Mesenchymal stem cell (in vitro differentiated cells and primary cell): ENCODE measurements around the gene LMBR1.

ENCODE experiments used
- DNase-seq: peaks from one replicate; pipeline ENCODE4 v3.0.0-alpha.2; 2013
- H2AFZ ChIP-seq: one replicate; pipeline ENCODE4 v1.6.1; 2013; ENCODE audit warnings: low read depth, mild to moderate bottlenecking, control low read depth, inconsistent platforms, low read length, moderate library complexity
- H2AK5ac ChIP-seq: 2 replicates; pipeline ENCODE4 v1.6.1; 2013; ENCODE audit warnings: low read length, moderate library complexity, mild to moderate bottlenecking, inconsistent platforms; ENCODE audit not compliant: severe bottlenecking
- H2BK120ac ChIP-seq: one replicate; pipeline ENCODE4 v1.6.1; 2013; ENCODE audit warnings: low read depth, mild to moderate bottlenecking, inconsistent platforms, low read length, moderate library complexity
- H2BK12ac ChIP-seq, 2 experiments: one replicate each; pipeline ENCODE4 v1.6.1; 2013; ENCODE audit warnings: inconsistent platforms in 2 of 2, low read length in 2 of 2, mild to moderate bottlenecking in 2 of 2, moderate library complexity in 2 of 2, control low read depth in 1 of 2
- H2BK15ac ChIP-seq: one replicate; pipeline ENCODE4 v1.6.1; 2013; ENCODE audit warnings: mild to moderate bottlenecking, low read depth, inconsistent platforms; ENCODE audit not compliant: poor library complexity, severe bottlenecking
- H2BK5ac ChIP-seq: 2 replicates; pipeline ENCODE4 v1.6.1; 2013; ENCODE audit warnings: low read depth, mild to moderate bottlenecking, low read length, control low read depth, inconsistent platforms; ENCODE audit not compliant: poor library complexity, severe bottlenecking
- H3K14ac ChIP-seq, 2 experiments: one replicate each; pipeline ENCODE4 v1.6.1; 2013; ENCODE audit warnings: inconsistent platforms in 2 of 2, low read length in 2 of 2, control low read depth in 1 of 2, mild to moderate bottlenecking in 1 of 2, moderate library complexity in 1 of 2
- H3K18ac ChIP-seq, 2 experiments: one replicate each; pipeline ENCODE4 v1.6.1; 2013; ENCODE audit warnings: inconsistent platforms in 2 of 2, low read length in 2 of 2, control low read depth in 1 of 2, low read depth in 1 of 2, mild to moderate bottlenecking in 1 of 2
- H3K23ac ChIP-seq, 2 experiments: one replicate each; pipeline ENCODE4 v1.6.1; 2013; ENCODE audit warnings: inconsistent platforms in 2 of 2, low read length in 2 of 2, mild to moderate bottlenecking in 2 of 2, moderate library complexity in 2 of 2, control low read depth in 1 of 2
- H3K27ac ChIP-seq: 2 replicates; pipeline ENCODE4 v1.5.1; 2013; ENCODE audit warnings: mild to moderate bottlenecking, moderate library complexity, low read length, control low read depth, inconsistent platforms; ENCODE audit not compliant: poor library complexity, severe bottlenecking
- H3K27me3 ChIP-seq, 2 experiments: 2 replicates each; pipeline versions ENCODE4 v1.6.1 to v1.7.0; 2013; ENCODE audit warnings: low read length in 2 of 2, mild to moderate bottlenecking in 2 of 2, moderate library complexity in 2 of 2, control low read depth in 1 of 2, inconsistent platforms in 1 of 2; ENCODE audit not compliant: control insufficient read depth in 1 of 2, insufficient read depth in 1 of 2
- H3K36me3 ChIP-seq, 2 experiments: 2 replicates each; pipeline versions ENCODE4 v1.6.1 to v1.7.0; 2013; ENCODE audit warnings: low read length in 2 of 2, control low read depth in 1 of 2, inconsistent platforms in 1 of 2, low read depth in 1 of 2, mild to moderate bottlenecking in 1 of 2; ENCODE audit not compliant: insufficient read depth in 2 of 2, control insufficient read depth in 1 of 2
- H3K4ac ChIP-seq, 2 experiments: one replicate each; pipeline ENCODE4 v1.6.1; 2013; ENCODE audit warnings: inconsistent platforms in 2 of 2, low read length in 2 of 2, mild to moderate bottlenecking in 2 of 2, moderate library complexity in 2 of 2, control low read depth in 1 of 2, low read depth in 1 of 2
- H3K4me1 ChIP-seq: 2 replicates; pipeline ENCODE4 v1.6.1; 2013; ENCODE audit warnings: low read depth, low read length, control low read depth; ENCODE audit not compliant: control insufficient read depth, insufficient read depth
- H3K4me2 ChIP-seq: 2 replicates; pipeline ENCODE4 v1.6.1; 2013; ENCODE audit warnings: low read length, mild to moderate bottlenecking, inconsistent platforms; ENCODE audit not compliant: poor library complexity, severe bottlenecking
- H3K4me3 ChIP-seq, 2 experiments: 2 replicates each; pipeline versions ENCODE4 v1.5.1 to v1.7.0; 2013; ENCODE audit warnings: low read length in 2 of 2, mild to moderate bottlenecking in 2 of 2, control low read depth in 1 of 2, low read depth in 1 of 2; ENCODE audit not compliant: insufficient read depth in 1 of 2
- H3K79me1 ChIP-seq: replicated peaks from 2 replicates; pipeline ENCODE4 v1.6.1; 2013; ENCODE audit warnings: mild to moderate bottlenecking, control low read depth, low read length, inconsistent platforms; ENCODE audit not compliant: poor library complexity, severe bottlenecking
- H3K9ac ChIP-seq: 2 replicates; pipeline ENCODE4 v1.7.0; 2013; ENCODE audit warnings: mild to moderate bottlenecking, low read length, moderate library complexity
- H3K9me3 ChIP-seq: 2 replicates; pipeline ENCODE4 v1.7.0; 2013; ENCODE audit warnings: mild to moderate bottlenecking, low read length; ENCODE audit not compliant: control insufficient read depth
- H4K8ac ChIP-seq: one replicate; pipeline ENCODE4 v1.6.1; 2013; ENCODE audit warnings: inconsistent platforms, mild to moderate bottlenecking, low read length, moderate library complexity
- H4K91ac ChIP-seq: one replicate; pipeline ENCODE4 v1.6.1; 2013; ENCODE audit warnings: mild to moderate bottlenecking, low read length, inconsistent platforms
- WGBS: methylation state at CpG from one replicate; pipeline ENCODE4 v1.1.7; 2013; ENCODE audit warnings: mixed read lengths; 5-methylcytosine and 5-hydroxymethylcytosine counted together

The LMBR1 gene

DNA sequence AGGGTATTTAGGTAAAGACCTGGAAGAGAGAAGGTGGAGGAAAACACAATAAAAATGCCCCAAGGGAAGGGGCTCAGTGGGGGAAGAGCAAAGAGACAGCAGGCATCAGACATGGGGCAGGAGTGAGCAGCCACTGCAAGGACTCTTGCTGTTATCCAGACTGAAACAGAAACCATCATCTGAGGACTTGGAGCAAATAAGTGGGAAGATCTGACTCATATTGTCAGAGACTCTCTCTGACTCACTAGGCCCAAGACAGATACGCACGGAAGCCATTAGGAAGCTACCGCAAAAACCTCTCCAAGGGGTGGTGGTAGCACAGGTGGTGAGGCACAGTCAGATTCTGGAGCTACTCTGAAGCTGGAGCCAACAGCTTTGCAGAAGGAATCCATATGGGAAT is 141.7 kb downstream of the LMBR1 start:
- no peaks in the 10 kb centered on the region for H3K9me3 ChIP-seq
- no peak overlapping the region for H3K14ac ChIP-seq
- 37% methylated on average over 3 of the region's 3 CpGs for WGBS
- peak; percentile 95 for DNase-seq
- H4K91ac ChIP-seq = no peak overlapping the region
- H4K8ac ChIP-seq = peak overlapping the region; percentile 52
- H3K27me3 ChIP-seq = no peaks in the 10 kb centered on the region
- peak overlapping the region in 1 of 2 experiments; percentile 72 for H3K18ac ChIP-seq
- H3K27ac ChIP-seq = peak overlapping the region; percentile 58
- H3K4me1 ChIP-seq = peaks cover 8% of the 10 kb centered on the region
- H3K4ac ChIP-seq = no peak overlapping the region
- no peak overlapping the region for H2BK120ac ChIP-seq
- no peak overlapping the region for H3K4me3 ChIP-seq
- H3K79me1 ChIP-seq = peaks cover 5% of the 10 kb centered on the region
- no peak overlapping the region for H2AFZ ChIP-seq
- no peak overlapping the region for H2BK15ac ChIP-seq
- no peak overlapping the region for H2BK12ac ChIP-seq
- no peak overlapping the region for H3K4me2 ChIP-seq
- peak overlapping the region; percentile 47 for H3K9ac ChIP-seq
- no peak overlapping the region for H2BK5ac ChIP-seq
- peaks cover 0 to 8% of the 10 kb centered on the region in 2 experiments for H3K36me3 ChIP-seq
- no peak overlapping the region for H3K23ac ChIP-seq
- no peak overlapping the region for H2AK5ac ChIP-seq

DNA sequence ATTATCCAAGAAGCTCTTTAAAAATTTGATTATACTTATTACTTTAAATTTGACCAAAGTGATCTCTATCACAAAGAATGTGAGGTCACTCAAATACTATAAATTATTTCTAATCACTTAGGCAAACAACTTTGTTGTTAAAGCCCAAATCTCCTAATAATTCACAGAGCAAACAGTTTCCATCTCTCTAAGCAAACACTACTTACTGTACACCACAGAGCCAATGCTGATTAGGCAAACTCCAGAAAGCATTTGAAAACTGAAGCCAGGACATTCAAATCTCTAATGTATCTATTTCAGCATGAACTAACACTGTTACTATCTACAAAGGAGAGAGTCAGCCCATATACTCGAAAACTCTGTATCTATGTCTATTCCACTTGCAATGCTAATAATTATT is 145.3 kb downstream of the LMBR1 start:
- no peak overlapping the region for H2AFZ ChIP-seq
- no peak overlapping the region for H2BK15ac ChIP-seq
- no peak overlapping the region for H2AK5ac ChIP-seq
- H3K14ac ChIP-seq = no peak overlapping the region
- H3K4ac ChIP-seq = no peak overlapping the region
- no peak overlapping the region for H2BK120ac ChIP-seq
- H3K4me1 ChIP-seq = peaks cover 3% of the 10 kb centered on the region
- no CpG with 5 or more reads among the region's 1 CpG for WGBS
- no peak overlapping the region for H3K9ac ChIP-seq
- H2BK12ac ChIP-seq = no peak overlapping the region
- no peaks in the 10 kb centered on the region for H3K27me3 ChIP-seq
- DNase-seq = no peak
- peaks cover 0 to 3% of the 10 kb centered on the region in 2 experiments for H3K36me3 ChIP-seq
- no peak overlapping the region for H4K8ac ChIP-seq
- H3K18ac ChIP-seq = no peak overlapping the region
- H3K23ac ChIP-seq = no peak overlapping the region
- H3K79me1 ChIP-seq = peaks cover 5% of the 10 kb centered on the region
- no peak overlapping the region for H2BK5ac ChIP-seq
- H4K91ac ChIP-seq = no peak overlapping the region
- no peak overlapping the region for H3K4me3 ChIP-seq
- no peak overlapping the region for H3K4me2 ChIP-seq
- H3K27ac ChIP-seq = no peak overlapping the region
- H3K9me3 ChIP-seq = no peaks in the 10 kb centered on the region

DNA sequence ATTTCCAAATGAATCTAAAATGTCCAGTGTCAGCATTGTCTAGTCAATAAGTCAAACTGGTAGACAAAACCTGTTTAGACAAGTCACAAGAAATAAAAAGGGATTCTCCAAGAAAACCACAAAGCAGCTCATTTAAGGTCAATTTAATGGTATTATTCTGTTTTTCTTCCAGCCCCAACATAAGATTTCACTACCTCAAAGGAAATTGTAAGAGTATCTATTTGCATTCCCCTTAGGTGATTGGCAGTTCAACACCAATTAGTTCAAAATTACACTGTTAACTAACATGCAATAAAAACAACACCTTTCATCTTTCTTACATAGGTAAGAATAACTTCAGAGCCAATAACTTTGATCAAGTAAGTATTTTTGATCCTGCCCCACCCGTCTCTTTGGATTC is 146.1 kb downstream of the LMBR1 start:
- WGBS = no CpG with 5 or more reads among the region's 1 CpG
- H3K4me3 ChIP-seq = no peak overlapping the region
- H2BK12ac ChIP-seq = no peak overlapping the region

DNA sequence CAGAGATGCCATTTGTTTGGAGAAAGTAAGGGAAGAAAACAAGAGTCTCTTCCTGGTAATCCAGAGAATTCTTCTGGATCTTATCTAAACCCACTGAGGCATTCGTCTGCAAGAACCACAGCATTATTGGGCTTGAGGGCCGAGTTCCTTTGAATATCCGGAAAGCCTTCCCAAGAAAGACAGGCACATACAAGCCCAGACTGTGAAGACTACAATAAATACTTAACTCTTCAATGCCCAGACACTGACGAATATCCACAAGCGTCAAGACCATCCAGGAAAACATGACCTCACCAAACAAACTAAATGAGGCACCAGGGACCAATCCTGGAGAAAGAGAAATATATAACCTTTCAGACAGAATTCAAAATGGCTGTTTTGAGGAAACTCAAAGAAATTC is 153.4 kb downstream of the LMBR1 start:
- no peak overlapping the region for H2BK120ac ChIP-seq
- H4K91ac ChIP-seq = no peak overlapping the region
- no peak overlapping the region for H3K23ac ChIP-seq
- no peak overlapping the region for H3K14ac ChIP-seq
- no peaks in the 10 kb centered on the region for H3K27me3 ChIP-seq
- H3K9me3 ChIP-seq = peaks cover 8% of the 10 kb centered on the region
- H3K36me3 ChIP-seq = peaks cover 0 to 14% of the 10 kb centered on the region in 2 experiments
- no peak overlapping the region for H3K18ac ChIP-seq
- H3K79me1 ChIP-seq = peaks cover 9% of the 10 kb centered on the region
- no peak overlapping the region for H2BK5ac ChIP-seq
- no peak for DNase-seq
- no peak overlapping the region for H3K9ac ChIP-seq
- H3K27ac ChIP-seq = no peak overlapping the region
- H3K4me1 ChIP-seq = no peaks in the 10 kb centered on the region
- no peak overlapping the region for H3K4ac ChIP-seq
- no peak overlapping the region for H3K4me2 ChIP-seq
- no peak overlapping the region for H4K8ac ChIP-seq
- no peak overlapping the region for H2AK5ac ChIP-seq
- WGBS = 56% methylated on average over 5 of the region's 5 CpGs
- no peak overlapping the region for H3K4me3 ChIP-seq
- no peak overlapping the region for H2AFZ ChIP-seq
- no peak overlapping the region for H2BK15ac ChIP-seq
- no peak overlapping the region for H2BK12ac ChIP-seq

More for the DNA sequence above, 146.1 kb downstream of the LMBR1 start:
- H4K91ac ChIP-seq = no peak overlapping the region
- no peak for DNase-seq
- H3K36me3 ChIP-seq = peaks cover 0 to 3% of the 10 kb centered on the region in 2 experiments
- peaks cover 1% of the 10 kb centered on the region for H3K4me1 ChIP-seq
- no peak overlapping the region for H2BK120ac ChIP-seq
- H2AFZ ChIP-seq = no peak overlapping the region
- no peak overlapping the region for H2BK5ac ChIP-seq
- no peak overlapping the region for H2BK15ac ChIP-seq
- H2AK5ac ChIP-seq = no peak overlapping the region
- H4K8ac ChIP-seq = no peak overlapping the region
- H3K9me3 ChIP-seq = no peaks in the 10 kb centered on the region
- peaks cover 5% of the 10 kb centered on the region for H3K79me1 ChIP-seq
- no peak overlapping the region for H3K14ac ChIP-seq
- no peak overlapping the region for H3K9ac ChIP-seq
- no peaks in the 10 kb centered on the region for H3K27me3 ChIP-seq
- no peak overlapping the region for H3K23ac ChIP-seq
- H3K18ac ChIP-seq = no peak overlapping the region
- no peak overlapping the region for H3K4ac ChIP-seq
- no peak overlapping the region for H3K27ac ChIP-seq
- H3K4me2 ChIP-seq = no peak overlapping the region
